Fibroblast of lung (primary cell): Measurements from ENCODE around the gene BAG5.

Experiments
- CTCF ChIP-seq, 2 donors: IDR thresholded peaks in 1 of 2; conservative IDR thresholded peaks in 1 of 2; 1 replicate in 1 of 2; 2 replicates in 1 of 2; pipeline ENCODE4 v1.5.1; 2011 to 2012; ENCODE audit warnings: low read length in 2 of 2, control low read depth in 1 of 2, inconsistent platforms in 1 of 2, low read depth in 1 of 2, mild to moderate bottlenecking in 1 of 2
- EZH2 ChIP-seq: IDR thresholded peaks from 2 replicates; pipeline ENCODE4 v1.5.1; 2012; ENCODE audit warnings: low read length, control low read depth, mild to moderate bottlenecking; ENCODE audit errors: missing control alignments

GRCh38 chr14:103558071-103558882, 4.2 kb downstream of the BAG5 start:
- no peak for TF ChIP-seq EZH2
- TF ChIP-seq CTCF (conservative IDR thresholded peaks at IDR 0.05 in 1 of 2, IDR thresholded peaks at IDR 0.05 in 1 of 2; ENCODE audit: low read depth in 1 of 2, low read length in 2 of 2): no peak
